BE2C (cell line): ENCODE results near the gene POLR1D.

Experiments
- DNase-seq: peaks from one replicate; pipeline ENCODE4 v3.0.0-alpha.2; 2020
- H3K27me3 ChIP-seq: fragments of 250-450 bp; sonication (Bioruptor Pico); 2 replicates; pipeline ENCODE4 v1.5.1; 2020; ENCODE audit warnings: mild to moderate bottlenecking
- H3K36me3 ChIP-seq: fragments of 250-450 bp; sonication (Bioruptor Pico); 2 replicates; pipeline ENCODE4 v1.5.1; 2020; ENCODE audit warnings: mild to moderate bottlenecking
- H3K4me1 ChIP-seq: fragments of 250-450 bp; sonication (Bioruptor Pico); 2 replicates; pipeline ENCODE4 v1.5.1; 2020
- H3K4me3 ChIP-seq: 2 replicates; pipeline ENCODE4 v1.5.1; 2011; ENCODE audit warnings: low read depth, low read length
- H3K9me3 ChIP-seq: fragments of 250-450 bp; sonication (Bioruptor Pico); 2 replicates; pipeline ENCODE4 v1.5.1; 2020
- CTCF ChIP-seq: IDR thresholded peaks from 2 replicates; pipeline ENCODE4 v1.5.1; 2012; ENCODE audit warnings: mild to moderate bottlenecking, low read depth, low read length

Gene POLR1D

GRCh38 chr13:27605610-27606200 lies 16.0 kb upstream of the POLR1D start:
- H3K36me3 ChIP-seq, result no peaks in the 10 kb centered on the region
- DNase-seq, result no peak
- H3K9me3 ChIP-seq, result no peaks in the 10 kb centered on the region
- H3K4me1 ChIP-seq, result peaks cover 26% of the 10 kb centered on the region
- no peak overlapping the region for H3K4me3 ChIP-seq
- no peaks in the 10 kb centered on the region for H3K27me3 ChIP-seq
- no peak for TF ChIP-seq CTCF

- H3K36me3 ChIP-seq, result no peaks in the 10 kb centered on the region
- H3K4me3 ChIP-seq, result no peak overlapping the region
- no peaks in the 10 kb centered on the region for H3K9me3 ChIP-seq
- TF ChIP-seq CTCF, result no peak
- peaks cover 22% of the 10 kb centered on the region for H3K4me1 ChIP-seq
- no peak for DNase-seq
- no peaks in the 10 kb centered on the region for H3K27me3 ChIP-seq
These were observed 14.6 kb upstream of the POLR1D start for GRCh38 chr13:27607125-27607524.

- TF ChIP-seq CTCF, result no peak
- Histone ChIP-seq H3K27me3 (no peaks in the 10 kb centered on the region), H3K36me3 (no peaks in the 10 kb centered on the region), H3K4me3 (no peak overlapping the region), H3K9me3 (no peaks in the 10 kb centered on the region), H3K4me1 (no peaks in the 10 kb centered on the region)
- no peak for DNase-seq
These were observed 8.1 kb upstream of the POLR1D start for GRCh38 chr13:27613628-27614027.

- Histone ChIP-seq H3K4me3 (no peak overlapping the region), H3K9me3 (no peaks in the 10 kb centered on the region), H3K27me3 (no peaks in the 10 kb centered on the region), H3K36me3 (peaks cover 1% of the 10 kb centered on the region), H3K4me1 (no peaks in the 10 kb centered on the region)
- no peak for TF ChIP-seq CTCF
- no peak for DNase-seq
These were observed 3.8 kb upstream of the POLR1D start for GRCh38 chr13:27617881-27618321.

- no peak for DNase-seq
- H3K27me3 ChIP-seq, result no peaks in the 10 kb centered on the region
- no peaks in the 10 kb centered on the region for H3K4me1 ChIP-seq
- H3K36me3 ChIP-seq, result peaks cover 13% of the 10 kb centered on the region
- H3K9me3 ChIP-seq, result no peaks in the 10 kb centered on the region
- peak overlapping the region; percentile 85 for H3K4me3 ChIP-seq
- no peak for TF ChIP-seq CTCF
These were observed 2.5 kb upstream of the POLR1D start for GRCh38 chr13:27619093-27619727.

GRCh38 chr13:27619728-27620376 lies 1.8 kb upstream of the POLR1D start:
- peak; percentile 54 for DNase-seq
- peaks cover 15% of the 10 kb centered on the region for H3K36me3 ChIP-seq
- TF ChIP-seq CTCF, result no peak
- no peaks in the 10 kb centered on the region for H3K9me3 ChIP-seq
- no peaks in the 10 kb centered on the region for H3K4me1 ChIP-seq
- H3K4me3 ChIP-seq, result peak overlapping the region; percentile 85
- H3K27me3 ChIP-seq, result no peaks in the 10 kb centered on the region
